ENCODE data around the gene ASRGL1. TPM values are rescaled to one million over a fixed set of nuclear protein-coding genes. Genes with fewer than 3 reads are reported as not detected.

Gene ASRGL1
- total RNA-seq, 1 donor from 2014 or later = 54.8 TPM

- Histone ChIP-seq H3K27me3 (no peaks in the 10 kb centered on the region), H3K4me1 (peaks cover 21% of the 10 kb centered on the region), H3K4me3 (no peak overlapping the region), H3K9me3 (no peaks in the 10 kb centered on the region), H3K27ac (no peak overlapping the region), H3K36me3 (no peaks in the 10 kb centered on the region)
- ATAC-seq = no peak
- TF ChIP-seq, protein P1, sequence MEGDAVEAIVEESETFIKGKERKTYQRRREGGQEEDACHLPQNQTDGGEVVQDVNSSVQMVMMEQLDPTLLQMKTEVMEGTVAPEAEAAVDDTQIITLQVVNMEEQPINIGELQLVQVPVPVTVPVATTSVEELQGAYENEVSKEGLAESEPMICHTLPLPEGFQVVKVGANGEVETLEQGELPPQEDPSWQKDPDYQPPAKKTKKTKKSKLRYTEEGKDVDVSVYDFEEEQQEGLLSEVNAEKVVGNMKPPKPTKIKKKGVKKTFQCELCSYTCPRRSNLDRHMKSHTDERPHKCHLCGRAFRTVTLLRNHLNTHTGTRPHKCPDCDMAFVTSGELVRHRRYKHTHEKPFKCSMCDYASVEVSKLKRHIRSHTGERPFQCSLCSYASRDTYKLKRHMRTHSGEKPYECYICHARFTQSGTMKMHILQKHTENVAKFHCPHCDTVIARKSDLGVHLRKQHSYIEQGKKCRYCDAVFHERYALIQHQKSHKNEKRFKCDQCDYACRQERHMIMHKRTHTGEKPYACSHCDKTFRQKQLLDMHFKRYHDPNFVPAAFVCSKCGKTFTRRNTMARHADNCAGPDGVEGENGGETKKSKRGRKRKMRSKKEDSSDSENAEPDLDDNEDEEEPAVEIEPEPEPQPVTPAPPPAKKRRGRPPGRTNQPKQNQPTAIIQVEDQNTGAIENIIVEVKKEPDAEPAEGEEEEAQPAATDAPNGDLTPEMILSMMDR (IDR thresholded peaks at IDR 0.05) = no peak
- intact Hi-C loops (cut with DNase I) = no loop called here
- DNase-seq = no peak
Measured at GRCh38 chr11:62406034-62406433, 68.8 kb downstream of the ASRGL1 start.

- Histone ChIP-seq H3K9me3 (no peaks in the 10 kb centered on the region), H3K27me3 (no peaks in the 10 kb centered on the region), H3K27ac (no peak overlapping the region), H3K4me3 (no peak overlapping the region), H3K36me3 (no peaks in the 10 kb centered on the region), H3K4me1 (no peaks in the 10 kb centered on the region)
- DNase-seq (no peak), ATAC-seq (no peak)
- intact Hi-C loops (cut with DNase I) = no loop called here
- TF ChIP-seq, protein P1 (IDR thresholded peaks at IDR 0.05) = no peak
Measured at GRCh38 chr11:62409831-62410230, 72.6 kb downstream of the ASRGL1 start.

DNA sequence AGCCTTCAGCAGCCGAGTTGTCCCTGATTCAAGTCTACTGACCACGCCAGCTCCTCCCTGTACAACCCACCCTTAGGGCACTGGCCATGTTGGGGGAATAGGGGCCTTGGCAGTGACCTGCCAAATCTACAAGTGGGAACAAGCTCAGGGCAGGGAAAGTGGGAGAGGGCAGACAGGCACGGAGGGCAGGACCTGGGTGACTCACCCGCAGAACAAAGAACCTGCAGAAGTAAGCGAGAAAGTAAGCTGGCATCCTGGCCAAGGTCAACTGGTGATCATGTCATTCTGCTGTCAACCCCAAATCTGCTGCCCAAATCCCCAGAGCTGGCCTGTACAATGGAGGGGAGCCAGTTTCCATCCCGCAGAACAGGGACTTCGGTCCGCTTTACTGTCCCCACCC is 73.7 kb downstream of the ASRGL1 start:
- DNase-seq = no peak
- H3K36me3 ChIP-seq = no peaks in the 10 kb centered on the region
- ATAC-seq = no peak
- no peaks in the 10 kb centered on the region for H3K9me3 ChIP-seq
- no peaks in the 10 kb centered on the region for H3K4me1 ChIP-seq
- H3K4me3 ChIP-seq = no peak overlapping the region
- TF ChIP-seq, protein P1 (IDR thresholded peaks at IDR 0.05) = no peak
- H3K27ac ChIP-seq = no peak overlapping the region
- no peaks in the 10 kb centered on the region for H3K27me3 ChIP-seq
- intact Hi-C loops (cut with DNase I) = no loop called here

- no peaks in the 10 kb centered on the region for H3K9me3 ChIP-seq
- DNase-seq = no peak
- no peak overlapping the region for H3K27ac ChIP-seq
- TF ChIP-seq, protein P1 (IDR thresholded peaks at IDR 0.05) = no peak
- no peaks in the 10 kb centered on the region for H3K36me3 ChIP-seq
- H3K4me1 ChIP-seq = no peaks in the 10 kb centered on the region
- ATAC-seq = no peak
- H3K27me3 ChIP-seq = no peaks in the 10 kb centered on the region
- intact Hi-C loops (cut with DNase I) = no loop called here
- no peak overlapping the region for H3K4me3 ChIP-seq
Measured at GRCh38 chr11:62411524-62411923, 74.3 kb downstream of the ASRGL1 start.

DNA sequence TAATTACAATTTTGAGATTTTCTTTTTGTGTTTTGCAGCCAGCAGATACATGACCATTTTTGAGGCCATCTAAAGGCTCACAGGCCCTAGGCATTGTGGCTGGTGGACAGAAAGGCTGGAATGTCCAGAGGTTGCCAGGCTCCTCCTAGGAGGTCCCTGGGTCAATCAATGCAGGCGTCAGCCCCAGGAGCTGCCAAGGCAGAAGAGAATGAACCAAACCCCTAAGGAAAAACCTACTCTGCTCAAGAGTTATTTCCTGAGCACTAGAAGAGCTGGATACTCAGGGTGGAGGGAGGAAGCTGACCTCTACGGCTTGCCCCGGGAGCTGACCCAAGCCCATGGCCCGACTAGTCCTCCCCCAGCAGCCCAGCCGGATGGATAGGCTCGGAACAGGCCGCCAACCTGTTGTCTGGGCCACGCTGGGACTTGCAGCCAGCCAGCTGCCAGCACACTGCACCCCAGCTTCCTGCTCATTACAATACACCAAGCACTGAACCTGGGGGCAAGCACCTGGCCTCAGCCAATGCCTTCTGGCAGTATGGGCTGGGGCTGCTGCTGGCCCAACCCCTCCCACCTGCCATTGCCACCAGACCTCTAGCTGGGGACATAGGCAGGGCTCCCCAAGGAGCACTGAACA is 75.9 kb downstream of the ASRGL1 start:
- Histone ChIP-seq H3K36me3 (no peaks in the 10 kb centered on the region), H3K27ac (no peak overlapping the region), H3K27me3 (no peaks in the 10 kb centered on the region), H3K4me3 (no peak overlapping the region), H3K4me1 (no peaks in the 10 kb centered on the region), H3K9me3 (no peaks in the 10 kb centered on the region)
- intact Hi-C loops (cut with DNase I) = no loop called here
- DNase-seq (no peak), ATAC-seq (peak; percentile 13)
- TF ChIP-seq, protein P1 (IDR thresholded peaks at IDR 0.05) = no peak

- no peak overlapping the region for H3K27ac ChIP-seq
- no peaks in the 10 kb centered on the region for H3K36me3 ChIP-seq
- H3K9me3 ChIP-seq = no peaks in the 10 kb centered on the region
- intact Hi-C loops (cut with DNase I) = no loop called here
- H3K27me3 ChIP-seq = no peaks in the 10 kb centered on the region
- H3K4me3 ChIP-seq = no peak overlapping the region
- DNase-seq = no peak
- no peak for ATAC-seq
- H3K4me1 ChIP-seq = no peaks in the 10 kb centered on the region
- TF ChIP-seq, protein P1 (IDR thresholded peaks at IDR 0.05) = no peak
Measured at GRCh38 chr11:62416596-62416995, 79.3 kb downstream of the ASRGL1 start.

Measured in upper lobe of right lung (tissue), 1 donor.